Esophagus muscularis mucosa (tissue), 3 donors: ENCODE measurements around the gene DNM3.

Experiments used
- POLR2A ChIP-seq: fragments of 450-650 bp; IDR thresholded peaks from one replicate; pipeline ENCODE4 v1.6.1; 2017; ENCODE audit warnings: antibody characterized with exemption, moderate library complexity, mild to moderate bottlenecking, low read depth
- POLR2AphosphoS5 ChIP-seq, 2 donors: sonication (generic); formaldehyde crosslinking; IDR thresholded peaks; one replicate each; pipeline ENCODE4 v1.6.1; 2017; ENCODE audit warnings: antibody characterized with exemption in 2 of 2
- TF ChIP-seq, protein P1 (sequence below), 3 experiments: fragments of 200-600 bp in 2 of 3; fragments of 450-650 bp in 1 of 3; sonication (generic) in 2 of 3; IDR thresholded peaks; one replicate each; pipeline ENCODE4 v1.5.1; 2017 to 2019; ENCODE audit warnings: antibody characterized with exemption in 3 of 3, mild to moderate bottlenecking in 2 of 3, moderate library complexity in 1 of 3

DNA sequence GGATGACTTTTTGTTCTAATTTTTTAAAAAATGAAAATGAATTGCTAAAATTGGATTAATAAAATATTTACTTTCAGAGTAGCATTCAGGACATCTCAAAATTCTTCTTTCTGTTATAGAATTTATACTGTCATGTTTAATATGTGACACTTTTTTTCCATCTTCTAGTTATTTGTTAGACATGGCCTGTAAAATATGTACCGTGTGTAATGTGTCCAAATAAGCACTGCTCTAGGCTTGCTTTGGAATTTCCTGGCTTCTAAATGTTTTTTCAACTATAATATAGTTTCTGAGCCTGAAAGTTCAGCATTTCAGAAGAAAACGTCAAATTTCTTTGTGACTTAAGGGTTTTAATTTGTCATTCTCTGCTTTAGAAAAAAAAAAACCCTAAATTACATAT, 243.6 kb downstream of the DNM3 start:
- TF ChIP-seq, protein P1, sequence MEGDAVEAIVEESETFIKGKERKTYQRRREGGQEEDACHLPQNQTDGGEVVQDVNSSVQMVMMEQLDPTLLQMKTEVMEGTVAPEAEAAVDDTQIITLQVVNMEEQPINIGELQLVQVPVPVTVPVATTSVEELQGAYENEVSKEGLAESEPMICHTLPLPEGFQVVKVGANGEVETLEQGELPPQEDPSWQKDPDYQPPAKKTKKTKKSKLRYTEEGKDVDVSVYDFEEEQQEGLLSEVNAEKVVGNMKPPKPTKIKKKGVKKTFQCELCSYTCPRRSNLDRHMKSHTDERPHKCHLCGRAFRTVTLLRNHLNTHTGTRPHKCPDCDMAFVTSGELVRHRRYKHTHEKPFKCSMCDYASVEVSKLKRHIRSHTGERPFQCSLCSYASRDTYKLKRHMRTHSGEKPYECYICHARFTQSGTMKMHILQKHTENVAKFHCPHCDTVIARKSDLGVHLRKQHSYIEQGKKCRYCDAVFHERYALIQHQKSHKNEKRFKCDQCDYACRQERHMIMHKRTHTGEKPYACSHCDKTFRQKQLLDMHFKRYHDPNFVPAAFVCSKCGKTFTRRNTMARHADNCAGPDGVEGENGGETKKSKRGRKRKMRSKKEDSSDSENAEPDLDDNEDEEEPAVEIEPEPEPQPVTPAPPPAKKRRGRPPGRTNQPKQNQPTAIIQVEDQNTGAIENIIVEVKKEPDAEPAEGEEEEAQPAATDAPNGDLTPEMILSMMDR (IDR thresholded peaks at IDR 0.05): no peak
- TF ChIP-seq POLR2A (no peak), POLR2AphosphoS5 (IDR thresholded peaks at IDR 0.05) (no peak)
